Breast epithelium (tissue), 3 donors: ENCODE results near the gene CROCC2.

Source experiments
- CTCF ChIP-seq, 3 donors: fragments of 450-650 bp; IDR thresholded peaks; one replicate each; pipeline ENCODE4 v1.5.1; 2016 to 2017; ENCODE audit warnings: antibody characterized with exemption in 3 of 3, mild to moderate bottlenecking in 3 of 3, moderate library complexity in 3 of 3
- POLR2A ChIP-seq: fragments of 450-650 bp; IDR thresholded peaks from one replicate; pipeline ENCODE4 v1.6.1; 2016; ENCODE audit warnings: antibody characterized with exemption, mild to moderate bottlenecking, moderate library complexity

GRCh38 chr2:240917684-240918257 lies 11.6 kb downstream of the CROCC2 start:
- TF ChIP-seq CTCF (IDR thresholded peaks at IDR 0.05) = no peak
- TF ChIP-seq POLR2A = no peak
